GM23338 (cell line): ENCODE results near the gene TOMM40L. TPM values are rescaled to one million over a fixed set of nuclear protein-coding genes. Genes with fewer than 3 reads are reported as not detected.
A peak's percentile ranks its signal among the peaks of the same experiment; 100 is the strongest.

Experiments
- ATAC-seq: fragments of 200-7000 bp; cut with Tn5 transposase; 3 replicates; pipeline ENCODE4 v1.9.1; 2020
- DNase-seq: peaks from one replicate; pipeline ENCODE4 v3.0.0-alpha.2; 2015; ENCODE audit warnings: low spot score
- H2AFZ ChIP-seq: fragments of 200-600 bp; sonication (generic); 2 replicates; pipeline ENCODE4 v1.8.0; 2016; ENCODE audit warnings: antibody characterized with exemption, mild to moderate bottlenecking, moderate library complexity
- H3F3A ChIP-seq: fragments of 200-600 bp; sonication (generic); replicated peaks from 2 replicates; pipeline ENCODE4 v1.8.0; 2017; ENCODE audit warnings: antibody characterized with exemption, mixed run types, low read depth
- H3K27ac ChIP-seq: fragments of 200-600 bp; sonication (generic); 2 replicates; pipeline ENCODE4 v1.6.1; 2016; ENCODE audit warnings: low read depth
- H3K27me3 ChIP-seq: fragments of 200-600 bp; sonication (generic); 2 replicates; pipeline ENCODE4 v1.8.0; 2016; ENCODE audit warnings: mild to moderate bottlenecking, mixed run types, moderate library complexity; ENCODE audit not compliant: insufficient read depth
- H3K36me3 ChIP-seq: fragments of 200-600 bp; sonication (generic); 2 replicates; pipeline ENCODE4 v1.8.0; 2016; ENCODE audit warnings: mild to moderate bottlenecking; ENCODE audit not compliant: insufficient read depth
- H3K4me1 ChIP-seq: fragments of 200-600 bp; sonication (generic); 2 replicates; pipeline ENCODE4 v1.8.0; 2016; ENCODE audit warnings: mild to moderate bottlenecking, moderate library complexity; ENCODE audit not compliant: insufficient read depth
- H3K4me2 ChIP-seq: fragments of 200-600 bp; sonication (generic); 2 replicates; pipeline ENCODE4 v1.7.1; 2017; ENCODE audit warnings: mixed run types
- H3K4me3 ChIP-seq: fragments of 200-600 bp; sonication (generic); 2 replicates; pipeline ENCODE4 v1.6.1; 2016; ENCODE audit warnings: mixed run types
- H3K79me2 ChIP-seq: fragments of 200-600 bp; sonication (generic); replicated peaks from 2 replicates; pipeline ENCODE4 v1.8.0; 2017; ENCODE audit warnings: mild to moderate bottlenecking; ENCODE audit not compliant: insufficient read depth
- H3K9me2 ChIP-seq: fragments of 200-600 bp; sonication (generic); 2 replicates; pipeline ENCODE4 v1.8.0; 2017; ENCODE audit not compliant: insufficient read depth
- H4K20me1 ChIP-seq: fragments of 200-600 bp; sonication (generic); replicated peaks from 2 replicates; pipeline ENCODE4 v1.8.0; 2017; ENCODE audit warnings: mild to moderate bottlenecking; ENCODE audit not compliant: insufficient read depth
- H3K27ac Mint-ChIP-seq: 2 replicates; pipeline ENCODE4 v1.8.0; 2020; ENCODE audit warnings: inconsistent platforms, mild to moderate bottlenecking, moderate library complexity, mixed read lengths
- H3K27me3 Mint-ChIP-seq: 3 replicates; pipeline ENCODE4 v1.8.0; 2022; ENCODE audit warnings: low read depth, mild to moderate bottlenecking, moderate library complexity, mixed read lengths, inconsistent platforms; ENCODE audit not compliant: insufficient read depth, poor library complexity
- H3K36me3 Mint-ChIP-seq: 3 replicates; pipeline ENCODE4 v1.8.0; 2021; ENCODE audit warnings: low read depth, mild to moderate bottlenecking, inconsistent platforms, moderate library complexity, mixed read lengths
- H3K4me1 Mint-ChIP-seq: 3 replicates; pipeline ENCODE4 v1.8.0; 2020; ENCODE audit warnings: mild to moderate bottlenecking, inconsistent platforms, mixed read lengths
- H3K4me3 Mint-ChIP-seq: 3 replicates; pipeline ENCODE4 v1.8.0; 2021; ENCODE audit warnings: moderate library complexity, mild to moderate bottlenecking, inconsistent platforms, mixed read lengths
- H3K9me3 Mint-ChIP-seq: 3 replicates; pipeline ENCODE4 v1.8.0; 2020; ENCODE audit warnings: moderate library complexity, mild to moderate bottlenecking, inconsistent platforms, mixed read lengths
- CREB1 ChIP-seq: fragments of 250-450 bp; sonication (Bioruptor Pico); IDR thresholded peaks from 2 replicates; pipeline ENCODE4 v1.5.0; 2020; ENCODE audit warnings: low read depth, mild to moderate bottlenecking, moderate library complexity
- EZH2 ChIP-seq: fragments of 200-600 bp; sonication (generic); IDR thresholded peaks from one replicate; pipeline ENCODE4 v1.8.0; 2017; ENCODE audit warnings: antibody characterized with exemption, mild to moderate bottlenecking, low read depth; ENCODE audit not compliant: unreplicated experiment
- EZH2phosphoT487 ChIP-seq: fragments of 200-600 bp; sonication (generic); IDR thresholded peaks from one replicate; pipeline ENCODE4 v1.8.1; 2018; ENCODE audit warnings: antibody characterized with exemption; ENCODE audit not compliant: unreplicated experiment
- JUNB ChIP-seq: IDR thresholded peaks from one replicate; pipeline ENCODE4 v1.6.1; 2016; ENCODE audit warnings: antibody characterized with exemption; ENCODE audit not compliant: unreplicated experiment
- NANOG ChIP-seq: IDR thresholded peaks from 2 replicates; pipeline ENCODE4 v1.6.1; 2016; ENCODE audit warnings: antibody characterized with exemption, borderline replicate concordance
- POLR2AphosphoS5 ChIP-seq: IDR thresholded peaks from 2 replicates; pipeline ENCODE4 v1.6.1; 2016; ENCODE audit warnings: antibody characterized with exemption, low read depth
- STAT1 ChIP-seq: IDR thresholded peaks from one replicate; pipeline ENCODE4 v1.6.1; 2016; ENCODE audit warnings: antibody characterized with exemption; ENCODE audit not compliant: unreplicated experiment
- ZNF114 ChIP-seq: fragments of 250-450 bp; sonication (Bioruptor Pico); IDR thresholded peaks from 2 replicates; pipeline ENCODE4 v1.5.0; 2020; ENCODE audit warnings: mild to moderate bottlenecking, moderate library complexity
- ZNF331 ChIP-seq: fragments of 250-450 bp; sonication (Bioruptor Pico); IDR thresholded peaks from 2 replicates; pipeline ENCODE4 v1.5.0; 2020; ENCODE audit warnings: low read depth, mild to moderate bottlenecking, moderate library complexity
- polyA plus RNA-seq: library from polyadenylated mRNA; unstranded; fragments of >200 nt; fragmentation: Nextera tagmentation; extraction: Ambion mirVana; gene quantifications from 2 replicates; pipeline ENCODE4 v1.2.1, GENCODE V29; 2016
- total RNA-seq: library from RNA; depleted of rRNA; stranded (reverse); fragments of >200 nt; shearing (Covaris generic); gene quantifications from 2 replicates; pipeline ENCODE4 v1.2.3, GENCODE V29; 2014
- TF ChIP-seq, protein P1 (sequence below): IDR thresholded peaks from 2 replicates; pipeline ENCODE4 v1.6.1; 2016; ENCODE audit warnings: antibody characterized with exemption
- TF ChIP-seq, protein P2 (sequence below), 2 experiments: fragments of 200-600 bp in 1 of 2; sonication (generic) in 1 of 2; conservative IDR thresholded peaks; 2 replicates each; pipeline versions ENCODE4 v1.5.1 to v1.6.1; 2016 to 2017; ENCODE audit warnings: antibody characterized with exemption in 2 of 2, low read depth in 2 of 2, mild to moderate bottlenecking in 2 of 2, moderate library complexity in 1 of 2
- TF ChIP-seq, protein P3 (sequence below): fragments of 250-450 bp; sonication (Bioruptor Pico); IDR thresholded peaks from 2 replicates; pipeline ENCODE4 v1.5.0; 2020; ENCODE audit warnings: mild to moderate bottlenecking, moderate library complexity
- TF ChIP-seq, protein P4 (sequence below): IDR thresholded peaks from one replicate; pipeline ENCODE4 v1.6.1; 2018; ENCODE audit warnings: antibody characterized with exemption; ENCODE audit not compliant: unreplicated experiment

Gene TOMM40L
- total and polyA plus RNA-seq, 2 experiments from 2014 or later: 6.8 to 12.9 TPM

DNA sequence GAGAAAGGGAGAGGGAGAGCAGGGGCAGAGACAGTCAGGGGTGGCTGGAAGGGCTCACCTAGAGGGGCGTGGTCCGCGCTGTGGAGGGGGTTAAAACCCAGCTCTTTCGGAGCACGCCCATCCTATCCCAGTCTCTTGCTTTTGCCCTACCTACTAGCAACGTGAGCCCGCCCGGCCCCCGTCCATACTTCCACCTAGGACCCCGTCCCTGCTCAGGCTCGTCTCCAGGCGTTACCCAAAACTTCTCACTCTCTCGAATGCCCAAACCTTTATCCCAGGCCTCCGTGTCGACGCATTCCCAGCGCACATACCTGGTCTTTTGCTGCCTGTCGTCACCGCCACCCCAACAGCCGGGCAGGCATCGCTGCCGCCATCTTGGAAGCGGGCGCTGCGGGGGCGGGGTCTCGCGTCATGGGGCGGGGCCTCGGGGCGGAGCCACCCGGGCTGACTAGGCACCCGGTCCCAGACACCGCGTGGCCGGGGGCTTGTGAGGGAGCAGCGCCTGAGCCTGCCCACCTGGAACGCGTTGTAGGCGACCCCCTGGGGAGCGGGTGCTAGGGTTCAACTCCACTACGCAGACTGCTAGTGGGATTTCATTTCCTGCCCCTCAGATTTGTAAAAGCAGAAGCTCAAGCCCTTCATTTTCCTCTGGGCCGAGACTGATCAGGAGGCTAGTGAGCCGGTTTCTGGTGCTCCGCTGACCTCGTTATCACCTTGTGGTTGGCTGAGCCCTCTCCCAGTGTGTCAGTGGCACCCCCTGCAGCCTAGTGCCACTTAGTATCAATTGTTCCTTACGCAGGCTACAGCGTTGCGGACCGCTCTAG is 48.5 kb upstream of the TOMM40L start, which contains the start of gene B4GALT3:
TSS of gene B4GALT3 (minus strand) at position 396 of the 824 bp plus-strand sequence. CDS start 1,447 bp downstream, outside the sequence.
- Histone ChIP-seq H2AFZ (peak within 1 kb of the TSS; percentile 98), H4K20me1 (peaks cover 6% of the 10 kb centered on the region; the same call in 1 of the 2 replicates), H3K4me3 (peak within 1 kb of the TSS; percentile 99), H3F3A (no peaks in the 10 kb centered on the region), H3K27me3 (no peaks in the 10 kb centered on the region), H3K9me2 (no peaks in the 10 kb centered on the region), H3K79me2 (peaks cover 8% of the 10 kb centered on the region), H3K4me1 (peaks cover 15% of the 10 kb centered on the region; the same call in 1 of the 2 replicates), H3K4me2 (peak within 1 kb of the TSS; percentile 100), H3K36me3 (peaks cover 12% of the 10 kb centered on the region), H3K27ac (peak within 1 kb of the TSS; percentile 92)
- TF ChIP-seq NANOG: no peak
- TF ChIP-seq, protein P1, sequence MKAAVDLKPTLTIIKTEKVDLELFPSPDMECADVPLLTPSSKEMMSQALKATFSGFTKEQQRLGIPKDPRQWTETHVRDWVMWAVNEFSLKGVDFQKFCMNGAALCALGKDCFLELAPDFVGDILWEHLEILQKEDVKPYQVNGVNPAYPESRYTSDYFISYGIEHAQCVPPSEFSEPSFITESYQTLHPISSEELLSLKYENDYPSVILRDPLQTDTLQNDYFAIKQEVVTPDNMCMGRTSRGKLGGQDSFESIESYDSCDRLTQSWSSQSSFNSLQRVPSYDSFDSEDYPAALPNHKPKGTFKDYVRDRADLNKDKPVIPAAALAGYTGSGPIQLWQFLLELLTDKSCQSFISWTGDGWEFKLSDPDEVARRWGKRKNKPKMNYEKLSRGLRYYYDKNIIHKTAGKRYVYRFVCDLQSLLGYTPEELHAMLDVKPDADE: peak; percentile 72
- TF ChIP-seq STAT1: no peak
- TF ChIP-seq, protein P2, sequence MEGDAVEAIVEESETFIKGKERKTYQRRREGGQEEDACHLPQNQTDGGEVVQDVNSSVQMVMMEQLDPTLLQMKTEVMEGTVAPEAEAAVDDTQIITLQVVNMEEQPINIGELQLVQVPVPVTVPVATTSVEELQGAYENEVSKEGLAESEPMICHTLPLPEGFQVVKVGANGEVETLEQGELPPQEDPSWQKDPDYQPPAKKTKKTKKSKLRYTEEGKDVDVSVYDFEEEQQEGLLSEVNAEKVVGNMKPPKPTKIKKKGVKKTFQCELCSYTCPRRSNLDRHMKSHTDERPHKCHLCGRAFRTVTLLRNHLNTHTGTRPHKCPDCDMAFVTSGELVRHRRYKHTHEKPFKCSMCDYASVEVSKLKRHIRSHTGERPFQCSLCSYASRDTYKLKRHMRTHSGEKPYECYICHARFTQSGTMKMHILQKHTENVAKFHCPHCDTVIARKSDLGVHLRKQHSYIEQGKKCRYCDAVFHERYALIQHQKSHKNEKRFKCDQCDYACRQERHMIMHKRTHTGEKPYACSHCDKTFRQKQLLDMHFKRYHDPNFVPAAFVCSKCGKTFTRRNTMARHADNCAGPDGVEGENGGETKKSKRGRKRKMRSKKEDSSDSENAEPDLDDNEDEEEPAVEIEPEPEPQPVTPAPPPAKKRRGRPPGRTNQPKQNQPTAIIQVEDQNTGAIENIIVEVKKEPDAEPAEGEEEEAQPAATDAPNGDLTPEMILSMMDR (conservative IDR thresholded peaks at IDR 0.05; ENCODE audit: low read depth in 2 of 2): peak; percentile 32 to 65; a peak in 3 of 4 replicates
- no peak for TF ChIP-seq EZH2phosphoT487
- peak; percentile 88 for TF ChIP-seq CREB1 (CRISPR knock-in tag)
- no peak for TF ChIP-seq EZH2
- TF ChIP-seq ZNF331 (CRISPR knock-in tag): no peak
- TF ChIP-seq, protein P3, sequence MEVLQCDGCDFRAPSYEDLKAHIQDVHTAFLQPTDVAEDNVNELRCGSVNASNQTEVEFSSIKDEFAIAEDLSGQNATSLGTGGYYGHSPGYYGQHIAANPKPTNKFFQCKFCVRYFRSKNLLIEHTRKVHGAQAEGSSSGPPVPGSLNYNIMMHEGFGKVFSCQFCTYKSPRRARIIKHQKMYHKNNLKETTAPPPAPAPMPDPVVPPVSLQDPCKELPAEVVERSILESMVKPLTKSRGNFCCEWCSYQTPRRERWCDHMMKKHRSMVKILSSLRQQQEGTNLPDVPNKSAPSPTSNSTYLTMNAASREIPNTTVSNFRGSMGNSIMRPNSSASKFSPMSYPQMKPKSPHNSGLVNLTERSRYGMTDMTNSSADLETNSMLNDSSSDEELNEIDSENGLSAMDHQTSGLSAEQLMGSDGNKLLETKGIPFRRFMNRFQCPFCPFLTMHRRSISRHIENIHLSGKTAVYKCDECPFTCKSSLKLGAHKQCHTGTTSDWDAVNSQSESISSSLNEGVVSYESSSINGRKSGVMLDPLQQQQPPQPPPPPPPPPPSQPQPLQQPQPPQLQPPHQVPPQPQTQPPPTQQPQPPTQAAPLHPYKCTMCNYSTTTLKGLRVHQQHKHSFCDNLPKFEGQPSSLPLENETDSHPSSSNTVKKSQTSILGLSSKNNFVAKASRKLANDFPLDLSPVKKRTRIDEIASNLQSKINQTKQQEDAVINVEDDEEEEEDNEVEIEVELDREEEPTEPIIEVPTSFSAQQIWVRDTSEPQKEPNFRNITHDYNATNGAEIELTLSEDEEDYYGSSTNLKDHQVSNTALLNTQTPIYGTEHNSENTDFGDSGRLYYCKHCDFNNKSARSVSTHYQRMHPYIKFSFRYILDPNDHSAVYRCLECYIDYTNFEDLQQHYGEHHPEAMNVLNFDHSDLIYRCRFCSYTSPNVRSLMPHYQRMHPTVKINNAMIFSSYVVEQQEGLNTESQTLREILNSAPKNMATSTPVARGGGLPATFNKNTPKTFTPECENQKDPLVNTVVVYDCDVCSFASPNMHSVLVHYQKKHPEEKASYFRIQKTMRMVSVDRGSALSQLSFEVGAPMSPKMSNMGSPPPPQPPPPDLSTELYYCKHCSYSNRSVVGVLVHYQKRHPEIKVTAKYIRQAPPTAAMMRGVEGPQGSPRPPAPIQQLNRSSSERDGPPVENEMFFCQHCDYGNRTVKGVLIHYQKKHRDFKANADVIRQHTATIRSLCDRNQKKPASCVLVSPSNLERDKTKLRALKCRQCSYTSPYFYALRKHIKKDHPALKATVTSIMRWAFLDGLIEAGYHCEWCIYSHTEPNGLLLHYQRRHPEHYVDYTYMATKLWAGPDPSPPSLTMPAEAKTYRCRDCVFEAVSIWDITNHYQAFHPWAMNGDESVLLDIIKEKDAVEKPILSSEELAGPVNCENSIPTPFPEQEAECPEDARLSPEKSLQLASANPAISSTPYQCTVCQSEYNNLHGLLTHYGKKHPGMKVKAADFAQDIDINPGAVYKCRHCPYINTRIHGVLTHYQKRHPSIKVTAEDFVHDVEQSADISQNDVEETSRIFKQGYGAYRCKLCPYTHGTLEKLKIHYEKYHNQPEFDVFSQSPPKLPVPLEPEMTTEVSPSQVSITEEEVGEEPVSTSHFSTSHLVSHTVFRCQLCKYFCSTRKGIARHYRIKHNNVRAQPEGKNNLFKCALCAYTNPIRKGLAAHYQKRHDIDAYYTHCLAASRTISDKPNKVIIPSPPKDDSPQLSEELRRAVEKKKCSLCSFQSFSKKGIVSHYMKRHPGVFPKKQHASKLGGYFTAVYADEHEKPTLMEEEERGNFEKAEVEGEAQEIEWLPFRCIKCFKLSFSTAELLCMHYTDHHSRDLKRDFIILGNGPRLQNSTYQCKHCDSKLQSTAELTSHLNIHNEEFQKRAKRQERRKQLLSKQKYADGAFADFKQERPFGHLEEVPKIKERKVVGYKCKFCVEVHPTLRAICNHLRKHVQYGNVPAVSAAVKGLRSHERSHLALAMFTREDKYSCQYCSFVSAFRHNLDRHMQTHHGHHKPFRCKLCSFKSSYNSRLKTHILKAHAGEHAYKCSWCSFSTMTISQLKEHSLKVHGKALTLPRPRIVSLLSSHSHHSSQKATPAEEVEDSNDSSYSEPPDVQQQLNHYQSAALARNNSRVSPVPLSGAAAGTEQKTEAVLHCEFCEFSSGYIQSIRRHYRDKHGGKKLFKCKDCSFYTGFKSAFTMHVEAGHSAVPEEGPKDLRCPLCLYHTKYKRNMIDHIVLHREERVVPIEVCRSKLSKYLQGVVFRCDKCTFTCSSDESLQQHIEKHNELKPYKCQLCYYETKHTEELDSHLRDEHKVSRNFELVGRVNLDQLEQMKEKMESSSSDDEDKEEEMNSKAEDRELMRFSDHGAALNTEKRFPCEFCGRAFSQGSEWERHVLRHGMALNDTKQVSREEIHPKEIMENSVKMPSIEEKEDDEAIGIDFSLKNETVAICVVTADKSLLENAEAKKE (CRISPR knock-in tag): no peak
- TF ChIP-seq JUNB: no peak
- no peak for TF ChIP-seq ZNF114 (CRISPR knock-in tag)
- TF ChIP-seq, protein P4, sequence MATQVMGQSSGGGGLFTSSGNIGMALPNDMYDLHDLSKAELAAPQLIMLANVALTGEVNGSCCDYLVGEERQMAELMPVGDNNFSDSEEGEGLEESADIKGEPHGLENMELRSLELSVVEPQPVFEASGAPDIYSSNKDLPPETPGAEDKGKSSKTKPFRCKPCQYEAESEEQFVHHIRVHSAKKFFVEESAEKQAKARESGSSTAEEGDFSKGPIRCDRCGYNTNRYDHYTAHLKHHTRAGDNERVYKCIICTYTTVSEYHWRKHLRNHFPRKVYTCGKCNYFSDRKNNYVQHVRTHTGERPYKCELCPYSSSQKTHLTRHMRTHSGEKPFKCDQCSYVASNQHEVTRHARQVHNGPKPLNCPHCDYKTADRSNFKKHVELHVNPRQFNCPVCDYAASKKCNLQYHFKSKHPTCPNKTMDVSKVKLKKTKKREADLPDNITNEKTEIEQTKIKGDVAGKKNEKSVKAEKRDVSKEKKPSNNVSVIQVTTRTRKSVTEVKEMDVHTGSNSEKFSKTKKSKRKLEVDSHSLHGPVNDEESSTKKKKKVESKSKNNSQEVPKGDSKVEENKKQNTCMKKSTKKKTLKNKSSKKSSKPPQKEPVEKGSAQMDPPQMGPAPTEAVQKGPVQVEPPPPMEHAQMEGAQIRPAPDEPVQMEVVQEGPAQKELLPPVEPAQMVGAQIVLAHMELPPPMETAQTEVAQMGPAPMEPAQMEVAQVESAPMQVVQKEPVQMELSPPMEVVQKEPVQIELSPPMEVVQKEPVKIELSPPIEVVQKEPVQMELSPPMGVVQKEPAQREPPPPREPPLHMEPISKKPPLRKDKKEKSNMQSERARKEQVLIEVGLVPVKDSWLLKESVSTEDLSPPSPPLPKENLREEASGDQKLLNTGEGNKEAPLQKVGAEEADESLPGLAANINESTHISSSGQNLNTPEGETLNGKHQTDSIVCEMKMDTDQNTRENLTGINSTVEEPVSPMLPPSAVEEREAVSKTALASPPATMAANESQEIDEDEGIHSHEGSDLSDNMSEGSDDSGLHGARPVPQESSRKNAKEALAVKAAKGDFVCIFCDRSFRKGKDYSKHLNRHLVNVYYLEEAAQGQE: no peak
- peak; percentile 97 for TF ChIP-seq POLR2AphosphoS5
- Mint-ChIP-seq H3K36me3 (peaks cover 32% of the 10 kb centered on the region), H3K27ac (peak within 1 kb of the TSS; percentile 99), H3K9me3 (no peaks in the 10 kb centered on the region), H3K4me1 (peaks cover 15% of the 10 kb centered on the region), H3K4me3 (peak within 1 kb of the TSS; percentile 98), H3K27me3 (peaks cover 4% of the 10 kb centered on the region)
- peak; percentile 92 for DNase-seq
- peak; percentile 92 for ATAC-seq
